GM21367 (cell line): ENCODE measurements around the gene KCNH2.
A peak's percentile ranks its signal among the peaks of the same experiment; 100 is the strongest.
"Not testable (repeated sequence)": the region's sequence is repeated elsewhere in the genome, so short reads cannot be mapped to it uniquely, and the experiment has no call there.

ENCODE experiments used
- ATAC-seq: cut with Tn5 transposase; IDR thresholded peaks from one replicate; pipeline ENCODE4 v1.9.1; 2021; ENCODE audit not compliant: unreplicated experiment

Gene KCNH2

GRCh38 chr7:150978126-150978789 lies at the start of gene KCNH2:
KCNH2 (minus strand) TSS chr7:150978321; CDS start chr7:150977913, 408 bp downstream.
- no peak for ATAC-seq

GRCh38 chr7:151027728-151028130 lies 49.6 kb upstream of the KCNH2 start:
- ATAC-seq, result not testable (repeated sequence)

GRCh38 chr7:151026771-151027727 lies 48.9 kb upstream of the KCNH2 start:
- not testable (repeated sequence) for ATAC-seq

- ATAC-seq, result no peak
Measured at GRCh38 chr7:151025924-151026671, 48.0 kb upstream of the KCNH2 start.

- ATAC-seq, result no peak
Measured at GRCh38 chr7:151024435-151025056, 46.4 kb upstream of the KCNH2 start, which contains the start of gene ATG9B. ATG9B (minus strand) TSS chr7:151024494; CDS start chr7:151024423, 71 bp downstream.

GRCh38 chr7:151023232-151023631 lies 45.1 kb upstream of the KCNH2 start:
- no peak for ATAC-seq

- no peak for ATAC-seq
Measured at GRCh38 chr7:151020231-151020630, 42.1 kb upstream of the KCNH2 start.

- ATAC-seq, result no peak
Measured at GRCh38 chr7:151019130-151019447, 41.0 kb upstream of the KCNH2 start.

GRCh38 chr7:151018421-151019129 lies 40.5 kb upstream of the KCNH2 start:
- no peak for ATAC-seq

- ATAC-seq, result no peak
Measured at GRCh38 chr7:151017953-151018420, 39.9 kb upstream of the KCNH2 start.

- no peak for ATAC-seq
Measured at GRCh38 chr7:151017370-151017952, 39.3 kb upstream of the KCNH2 start.

- no peak for ATAC-seq
Measured at GRCh38 chr7:151016942-151017341, 38.8 kb upstream of the KCNH2 start.

GRCh38 chr7:151016505-151016904 lies 38.4 kb upstream of the KCNH2 start:
- no peak for ATAC-seq

GRCh38 chr7:151015967-151016366 lies 37.8 kb upstream of the KCNH2 start:
- no peak for ATAC-seq

GRCh38 chr7:151014950-151015349 lies 36.8 kb upstream of the KCNH2 start:
- no peak for ATAC-seq

GRCh38 chr7:151013733-151014497 lies 35.8 kb upstream of the KCNH2 start:
- ATAC-seq, result peak; percentile 56

GRCh38 chr7:151013356-151013732 lies 35.2 kb upstream of the KCNH2 start:
- no peak for ATAC-seq

- ATAC-seq, result no peak
Measured at GRCh38 chr7:151012911-151013347, 34.8 kb upstream of the KCNH2 start.
